Thyroid gland (tissue), 4 donors: ENCODE measurements around the gene SUGP2. TPM values are rescaled to one million over a fixed set of nuclear protein-coding genes. Genes with fewer than 3 reads are reported as not detected.

Experiments used
- DNase-seq, 2 donors: peaks; one replicate each; pipeline ENCODE4 v3.0.0-alpha.2; 2019
- H3K27ac ChIP-seq, 3 donors: fragments of 200-600 bp; sonication (generic); 1 replicate in 2 of 3; 2 replicates in 1 of 3; pipeline ENCODE4 v1.5.1; 2016 to 2019; ENCODE audit warnings: mild to moderate bottlenecking in 1 of 3, moderate library complexity in 1 of 3
- H3K27me3 ChIP-seq: fragments of 200-600 bp; sonication (generic); one replicate; pipeline ENCODE4 v1.5.1; 2019
- H3K36me3 ChIP-seq, 2 donors: fragments of 200-600 bp; sonication (generic); one replicate each; pipeline ENCODE4 v1.5.1; 2016 to 2019
- H3K4me1 ChIP-seq, 2 donors: fragments of 200-600 bp; sonication (generic); one replicate each; pipeline ENCODE4 v1.5.1; 2017 to 2019
- H3K4me3 ChIP-seq, 3 donors: fragments of 200-600 bp; sonication (generic); replicated peaks in 1 of 3; 1 replicate in 2 of 3; 2 replicates in 1 of 3; pipeline ENCODE4 v1.5.1; 2016; ENCODE audit warnings: mild to moderate bottlenecking in 1 of 3
- H3K9me3 ChIP-seq: fragments of 200-600 bp; sonication (generic); one replicate; pipeline ENCODE4 v1.5.1; 2017
- POLR2A ChIP-seq, 2 donors: fragments of 450-650 bp; IDR thresholded peaks; one replicate each; pipeline ENCODE4 v1.6.1; 2017; ENCODE audit warnings: antibody characterized with exemption in 2 of 2, mild to moderate bottlenecking in 2 of 2, moderate library complexity in 1 of 2
- WGBS, 2 donors: methylation state at CpG; one replicate each; pipeline ENCODE4 v1.1.5; 2017; 5-methylcytosine and 5-hydroxymethylcytosine counted together
- intact Hi-C: fragments of 100-400 bp; cut with DNase I; formaldehyde crosslinking; loops from one replicate; pipeline ENCODE4 v1.15.1; 2023
- total RNA-seq, 4 donors: library from RNA; depleted of rRNA; stranded (reverse); fragments of >200 nt; gene quantifications; one replicate each; pipeline ENCODE4 v1.2.3, GENCODE V29; 2016
- TF ChIP-seq, protein P1 (sequence below), 6 experiments: fragments of 200-600 bp in 3 of 6; fragments of 450-650 bp in 3 of 6; sonication (generic) in 3 of 6; IDR thresholded peaks; one replicate each; pipeline ENCODE4 v1.5.1; 2016 to 2019; ENCODE audit warnings: antibody characterized with exemption in 6 of 6, mild to moderate bottlenecking in 2 of 6, inconsistent platforms in 1 of 6, moderate library complexity in 1 of 6

SUGP2 gene
- total RNA-seq, 4 donors from 2014 or later = 70.3 to 93.5 (median 82.2) TPM

DNA sequence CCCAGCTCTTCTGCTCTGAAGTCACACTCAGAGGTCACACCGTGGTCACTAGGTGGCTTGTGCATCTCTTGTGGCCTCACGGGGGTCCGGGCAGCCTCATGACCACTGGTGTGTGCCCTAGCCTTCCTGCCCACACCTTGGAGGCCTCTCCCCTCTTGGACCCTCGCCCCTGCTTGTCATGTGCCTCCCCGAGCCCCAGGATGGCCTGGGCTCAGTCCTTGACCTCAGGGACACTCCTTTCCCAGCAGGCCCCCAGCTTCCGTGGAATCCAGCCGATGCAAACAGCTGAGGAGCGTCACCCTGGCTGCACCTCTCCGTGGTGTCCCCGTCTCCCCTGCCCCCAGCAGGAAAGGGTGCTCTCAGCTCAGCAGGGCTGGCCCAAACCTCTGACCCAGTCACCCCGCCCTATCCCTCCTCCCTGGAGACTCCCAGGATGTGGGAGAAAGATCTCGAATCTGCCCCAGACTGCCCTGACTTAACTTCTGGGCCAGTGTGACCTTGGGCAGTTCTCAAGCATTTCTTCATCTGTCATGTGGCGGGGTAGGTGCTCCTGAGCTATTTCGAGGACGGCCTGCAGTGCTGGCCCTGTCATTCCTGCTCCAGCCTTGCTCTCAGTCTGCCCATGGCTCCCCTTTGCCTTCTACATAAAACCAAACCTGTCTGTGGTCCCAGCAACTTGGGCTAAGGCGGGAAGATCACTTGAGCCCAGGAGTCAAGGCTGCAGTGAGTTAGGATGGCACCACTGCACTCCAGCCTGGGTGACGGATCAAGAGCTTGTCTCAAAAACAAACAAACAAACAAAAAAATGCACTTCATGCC, 25.9 kb upstream of the SUGP2 start:
- Histone ChIP-seq H3K27me3 (no peaks in the 10 kb centered on the region), H3K27ac (peak overlapping the region; percentile 50 to 92 (median 77)), H3K36me3 (peaks cover 14 to 23% of the 10 kb centered on the region in 2 donors), H3K4me3 (no peak overlapping the region), H3K4me1 (peaks cover 39 to 49% of the 10 kb centered on the region in 2 donors), H3K9me3 (no peaks in the 10 kb centered on the region)
- WGBS, 2 donors = 75 to 82% methylated on average over 17 of the region's 17 CpGs
- no peak for TF ChIP-seq POLR2A (IDR thresholded peaks at IDR 0.05)
- TF ChIP-seq, protein P1, sequence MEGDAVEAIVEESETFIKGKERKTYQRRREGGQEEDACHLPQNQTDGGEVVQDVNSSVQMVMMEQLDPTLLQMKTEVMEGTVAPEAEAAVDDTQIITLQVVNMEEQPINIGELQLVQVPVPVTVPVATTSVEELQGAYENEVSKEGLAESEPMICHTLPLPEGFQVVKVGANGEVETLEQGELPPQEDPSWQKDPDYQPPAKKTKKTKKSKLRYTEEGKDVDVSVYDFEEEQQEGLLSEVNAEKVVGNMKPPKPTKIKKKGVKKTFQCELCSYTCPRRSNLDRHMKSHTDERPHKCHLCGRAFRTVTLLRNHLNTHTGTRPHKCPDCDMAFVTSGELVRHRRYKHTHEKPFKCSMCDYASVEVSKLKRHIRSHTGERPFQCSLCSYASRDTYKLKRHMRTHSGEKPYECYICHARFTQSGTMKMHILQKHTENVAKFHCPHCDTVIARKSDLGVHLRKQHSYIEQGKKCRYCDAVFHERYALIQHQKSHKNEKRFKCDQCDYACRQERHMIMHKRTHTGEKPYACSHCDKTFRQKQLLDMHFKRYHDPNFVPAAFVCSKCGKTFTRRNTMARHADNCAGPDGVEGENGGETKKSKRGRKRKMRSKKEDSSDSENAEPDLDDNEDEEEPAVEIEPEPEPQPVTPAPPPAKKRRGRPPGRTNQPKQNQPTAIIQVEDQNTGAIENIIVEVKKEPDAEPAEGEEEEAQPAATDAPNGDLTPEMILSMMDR (IDR thresholded peaks at IDR 0.05) = no peak
- intact Hi-C loops = loop anchor here (5.0 kb wide), 1 partner anchor 48 kb away; no protein-coding TSS in a partner anchor
- no peak for DNase-seq

DNA sequence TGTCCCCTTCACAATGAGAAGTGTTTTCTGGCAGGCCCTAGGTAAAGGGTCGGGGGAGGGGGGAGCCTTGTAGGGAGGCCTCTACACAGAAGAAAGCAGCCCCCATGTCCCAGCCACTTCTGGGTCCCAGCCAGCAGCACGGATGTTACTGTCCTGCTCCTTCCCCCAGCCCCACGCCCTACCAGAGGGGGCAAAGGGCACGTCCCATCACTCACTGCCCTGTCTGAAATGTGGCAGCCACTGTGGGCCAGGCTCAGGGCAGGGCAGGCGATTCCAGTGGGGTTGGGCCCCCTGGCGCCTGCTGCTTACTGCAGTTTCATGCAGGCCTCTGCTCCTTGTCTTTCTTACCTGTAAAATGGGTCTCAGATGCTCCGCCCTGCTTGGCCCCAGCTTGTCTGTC, 24.4 kb upstream of the SUGP2 start:
- peaks cover 16 to 25% of the 10 kb centered on the region in 2 donors for H3K36me3 ChIP-seq
- H3K27me3 ChIP-seq = no peaks in the 10 kb centered on the region
- H3K4me1 ChIP-seq = peaks cover 33 to 44% of the 10 kb centered on the region in 2 donors
- no peak overlapping the region for H3K4me3 ChIP-seq
- intact Hi-C loops = loop anchor here (5.0 kb wide), 1 partner anchor 50 kb away; no protein-coding TSS in a partner anchor
- no peak for TF ChIP-seq POLR2A (IDR thresholded peaks at IDR 0.05)
- TF ChIP-seq, protein P1 (IDR thresholded peaks at IDR 0.05) = no peak
- H3K9me3 ChIP-seq = no peaks in the 10 kb centered on the region
- H3K27ac ChIP-seq = no peak overlapping the region
- 87 to 93% methylated on average over 6 to 7 of the region's 7 CpGs for WGBS, 2 donors
- DNase-seq = no peak

DNA sequence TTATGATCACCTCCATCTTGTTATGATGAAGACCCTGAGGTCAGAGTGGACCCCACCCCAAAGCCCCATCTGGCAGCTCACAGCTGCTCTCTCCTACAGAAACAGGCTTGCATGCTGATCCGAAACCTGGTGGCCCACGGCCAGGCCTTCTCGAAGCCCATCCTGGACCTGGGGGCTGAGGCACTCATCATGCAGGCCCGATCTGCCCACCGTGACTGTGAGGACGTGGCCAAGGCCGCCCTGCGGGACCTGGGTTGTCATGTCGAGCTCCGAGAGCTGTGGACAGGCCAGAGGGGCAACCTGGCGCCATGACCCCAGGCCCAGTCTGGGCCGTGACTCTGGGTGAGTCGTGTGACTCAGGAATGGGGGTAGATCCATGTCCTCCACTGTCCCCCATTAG, 24.0 kb upstream of the SUGP2 start:
- H3K4me1 ChIP-seq = peaks cover 32 to 40% of the 10 kb centered on the region in 2 donors
- no peaks in the 10 kb centered on the region for H3K27me3 ChIP-seq
- H3K4me3 ChIP-seq = no peak overlapping the region
- no peak for TF ChIP-seq POLR2A (IDR thresholded peaks at IDR 0.05)
- TF ChIP-seq, protein P1 (IDR thresholded peaks at IDR 0.05) = no peak
- WGBS, 2 donors = 88 to 100% methylated on average over 3 to 11 of the region's 13 CpGs
- intact Hi-C loops = loop anchor here (5.0 kb wide), 1 partner anchor 50 kb away; no protein-coding TSS in a partner anchor
- DNase-seq = no peak
- peaks cover 18 to 27% of the 10 kb centered on the region in 2 donors for H3K36me3 ChIP-seq
- H3K27ac ChIP-seq = no peak overlapping the region
- no peaks in the 10 kb centered on the region for H3K9me3 ChIP-seq

DNA sequence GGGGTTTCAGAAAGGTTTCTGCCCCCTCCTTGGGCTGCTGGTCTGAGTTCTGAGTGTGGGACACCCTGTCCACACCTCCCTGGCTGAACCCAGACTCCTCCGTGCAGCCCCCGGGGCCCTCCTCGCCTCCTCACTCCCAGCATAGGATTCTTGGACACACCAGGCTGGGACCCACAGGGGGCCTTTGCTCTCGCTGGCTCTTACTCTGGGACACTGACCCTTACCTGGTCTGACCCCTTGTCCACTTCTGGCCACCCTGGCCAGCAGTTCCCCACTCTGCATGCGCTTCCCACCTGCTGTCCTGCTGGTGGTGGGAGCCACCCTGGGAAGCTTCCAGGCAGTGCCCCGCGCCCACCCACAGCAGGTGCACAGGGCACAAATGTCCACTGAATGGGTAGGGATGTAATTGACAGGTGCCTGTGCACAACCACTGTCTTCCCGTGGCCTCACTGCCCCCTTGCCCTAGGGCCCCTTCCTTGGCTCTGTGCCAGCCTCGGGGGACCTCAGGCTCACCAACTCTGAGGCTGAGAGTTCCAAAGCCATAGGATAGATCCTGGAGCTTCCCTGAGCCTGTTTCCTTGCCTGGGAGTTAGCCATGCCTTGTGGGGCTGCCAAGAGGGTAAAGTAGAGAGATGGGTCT, 23.4 kb upstream of the SUGP2 start:
- no peak overlapping the region for H3K4me3 ChIP-seq
- 77 to 82% methylated on average over 6 to 8 of the region's 9 CpGs for WGBS, 2 donors
- no peak overlapping the region for H3K27ac ChIP-seq
- H3K4me1 ChIP-seq = peaks cover 29 to 34% of the 10 kb centered on the region in 2 donors
- intact Hi-C loops = loop anchor here (5.0 kb wide), 1 partner anchor 51 kb away; no protein-coding TSS in a partner anchor
- no peak for DNase-seq
- no peak for TF ChIP-seq POLR2A (IDR thresholded peaks at IDR 0.05)
- TF ChIP-seq, protein P1 (IDR thresholded peaks at IDR 0.05) = no peak
- H3K27me3 ChIP-seq = no peaks in the 10 kb centered on the region
- no peaks in the 10 kb centered on the region for H3K9me3 ChIP-seq
- peaks cover 23 to 32% of the 10 kb centered on the region in 2 donors for H3K36me3 ChIP-seq
